ENCODE measurements around the gene HBZ. TPM values are rescaled to one million over a fixed set of nuclear protein-coding genes. Genes with fewer than 3 reads are reported as not detected.
"Not testable (repeated sequence)": the region's sequence is repeated elsewhere in the genome, so short reads cannot be mapped to it uniquely, and the experiment has no call there.

Gene HBZ
- total and polyA plus RNA-seq, 9 of the 15 experiments (the other 6 are each of a cell fraction or from before 2014, with no cell fraction given), result 58.0 to 610 (median 113) TPM

DNA sequence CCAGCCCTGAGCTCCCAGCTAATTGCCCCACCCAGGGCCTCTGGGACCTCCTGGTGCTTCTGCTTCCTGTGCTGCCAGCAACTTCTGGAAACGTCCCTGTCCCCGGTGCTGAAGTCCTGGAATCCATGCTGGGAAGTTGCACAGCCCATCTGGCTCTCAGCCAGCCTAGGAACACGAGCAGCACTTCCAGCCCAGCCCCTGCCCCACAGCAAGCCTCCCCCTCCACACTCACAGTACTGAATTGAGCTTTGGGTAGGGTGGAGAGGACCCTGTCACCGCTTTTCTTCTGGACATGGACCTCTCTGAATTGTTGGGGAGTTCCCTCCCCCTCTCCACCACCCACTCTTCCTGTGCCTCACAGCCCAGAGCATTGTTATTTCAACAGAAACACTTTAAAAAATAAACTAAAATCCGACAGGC is 17.7 kb downstream of the HBZ start (continued):
- TF ChIP-seq E2F4 (CRISPR knock-in tag; IDR thresholded peaks at IDR 0.05; ENCODE audit: low read depth) (peak; percentile 26; the same call in 1 of the 2 replicates), SP1 (CRISPR knock-in tag; IDR thresholded peaks at IDR 0.05) (0 out of 2 replicates have a peak, but pooled peaks have one; percentile 41), TFAP4 (CRISPR knock-in tag; IDR thresholded peaks at IDR 0.05; ENCODE audit: borderline replicate concordance) (peak; percentile 47), HDAC2 (IDR thresholded peaks at IDR 0.05) (peak; percentile 42; the same call in 1 of the 2 replicates), MIER1 (IDR thresholded peaks at IDR 0.05; ENCODE audit: low read depth) (peak; percentile 91), MNT (conservative IDR thresholded peaks at IDR 0.05) (0 out of 4 replicates have a peak, but pooled peaks of 1 of the 2 experiments have one; percentile 62), MAZ (CRISPR knock-in tag; conservative IDR thresholded peaks at IDR 0.05 in 1 of 2, IDR thresholded peaks at IDR 0.05 in 1 of 2) (0 out of 4 replicates have a peak, but pooled peaks of 1 of the 2 experiments have one; percentile 29), TOE1 (CRISPR knock-in tag; IDR thresholded peaks at IDR 0.05; ENCODE audit: borderline replicate concordance, low read depth) (peak; percentile 74; the same call in 1 of the 2 replicates), STAG1 (CRISPR knock-in tag; IDR thresholded peaks at IDR 0.05; ENCODE audit: borderline replicate concordance) (0 out of 2 replicates have a peak, but pooled peaks have one; percentile 34)
- TF ChIP-seq, protein P1, sequence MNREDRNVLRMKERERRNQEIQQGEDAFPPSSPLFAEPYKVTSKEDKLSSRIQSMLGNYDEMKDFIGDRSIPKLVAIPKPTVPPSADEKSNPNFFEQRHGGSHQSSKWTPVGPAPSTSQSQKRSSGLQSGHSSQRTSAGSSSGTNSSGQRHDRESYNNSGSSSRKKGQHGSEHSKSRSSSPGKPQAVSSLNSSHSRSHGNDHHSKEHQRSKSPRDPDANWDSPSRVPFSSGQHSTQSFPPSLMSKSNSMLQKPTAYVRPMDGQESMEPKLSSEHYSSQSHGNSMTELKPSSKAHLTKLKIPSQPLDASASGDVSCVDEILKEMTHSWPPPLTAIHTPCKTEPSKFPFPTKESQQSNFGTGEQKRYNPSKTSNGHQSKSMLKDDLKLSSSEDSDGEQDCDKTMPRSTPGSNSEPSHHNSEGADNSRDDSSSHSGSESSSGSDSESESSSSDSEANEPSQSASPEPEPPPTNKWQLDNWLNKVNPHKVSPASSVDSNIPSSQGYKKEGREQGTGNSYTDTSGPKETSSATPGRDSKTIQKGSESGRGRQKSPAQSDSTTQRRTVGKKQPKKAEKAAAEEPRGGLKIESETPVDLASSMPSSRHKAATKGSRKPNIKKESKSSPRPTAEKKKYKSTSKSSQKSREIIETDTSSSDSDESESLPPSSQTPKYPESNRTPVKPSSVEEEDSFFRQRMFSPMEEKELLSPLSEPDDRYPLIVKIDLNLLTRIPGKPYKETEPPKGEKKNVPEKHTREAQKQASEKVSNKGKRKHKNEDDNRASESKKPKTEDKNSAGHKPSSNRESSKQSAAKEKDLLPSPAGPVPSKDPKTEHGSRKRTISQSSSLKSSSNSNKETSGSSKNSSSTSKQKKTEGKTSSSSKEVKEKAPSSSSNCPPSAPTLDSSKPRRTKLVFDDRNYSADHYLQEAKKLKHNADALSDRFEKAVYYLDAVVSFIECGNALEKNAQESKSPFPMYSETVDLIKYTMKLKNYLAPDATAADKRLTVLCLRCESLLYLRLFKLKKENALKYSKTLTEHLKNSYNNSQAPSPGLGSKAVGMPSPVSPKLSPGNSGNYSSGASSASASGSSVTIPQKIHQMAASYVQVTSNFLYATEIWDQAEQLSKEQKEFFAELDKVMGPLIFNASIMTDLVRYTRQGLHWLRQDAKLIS (CRISPR knock-in tag; IDR thresholded peaks at IDR 0.05), result 0 out of 2 replicates have a peak, but pooled peaks have one; percentile 53
- not testable (repeated sequence) for TF ChIP-seq TOE1 (IDR thresholded peaks at IDR 0.05; ENCODE audit: borderline replicate concordance)
